Liver (tissue), 9 donors: ENCODE measurements around the gene DOK6. TPM values are rescaled to one million over a fixed set of nuclear protein-coding genes. Genes with fewer than 3 reads are reported as not detected.

Experiments
- DNase-seq: peaks from one replicate; pipeline ENCODE4 v3.0.0-alpha.2; 2017; ENCODE audit warnings: low spot score
- H3K27ac ChIP-seq, 2 donors: one replicate each; pipeline ENCODE4 v1.7.0; 2013; ENCODE audit warnings: inconsistent platforms in 2 of 2, low read length in 2 of 2, control low read depth in 1 of 2, low read depth in 1 of 2, mild to moderate bottlenecking in 1 of 2
- H3K27me3 ChIP-seq, 4 donors: one replicate each; pipeline versions ENCODE4 v1.6.1 to v1.7.0; 2013; ENCODE audit warnings: low read length in 3 of 4, inconsistent platforms in 1 of 4, mild to moderate bottlenecking in 1 of 4, moderate library complexity in 1 of 4; ENCODE audit not compliant: control insufficient read depth in 4 of 4, insufficient read depth in 4 of 4
- H3K36me3 ChIP-seq, 4 donors: one replicate each; pipeline versions ENCODE4 v1.6.1 to v1.7.0; 2013; ENCODE audit warnings: low read length in 3 of 4, mild to moderate bottlenecking in 3 of 4, low read depth in 1 of 4, moderate library complexity in 1 of 4; ENCODE audit not compliant: control insufficient read depth in 4 of 4, insufficient read depth in 3 of 4
- H3K4me1 ChIP-seq, 4 donors: one replicate each; pipeline versions ENCODE4 v1.6.1 to v1.7.0; 2013; ENCODE audit warnings: low read length in 3 of 4, mild to moderate bottlenecking in 3 of 4, moderate library complexity in 1 of 4; ENCODE audit not compliant: control insufficient read depth in 4 of 4, insufficient read depth in 4 of 4
- H3K4me3 ChIP-seq, 3 donors: one replicate each; pipeline versions ENCODE4 v1.6.1 to v1.7.0; 2013; ENCODE audit warnings: low read length in 3 of 3, control low read depth in 1 of 3, low read depth in 1 of 3, mild to moderate bottlenecking in 1 of 3
- H3K9ac ChIP-seq, 2 donors: one replicate each; pipeline ENCODE4 v1.7.0; 2013; ENCODE audit warnings: low read length in 2 of 2, mild to moderate bottlenecking in 2 of 2, moderate library complexity in 2 of 2, control low read depth in 1 of 2, low read depth in 1 of 2
- H3K9me3 ChIP-seq, 4 donors: one replicate each; pipeline versions ENCODE4 v1.6.1 to v1.7.0; 2013; ENCODE audit warnings: low read length in 3 of 4; ENCODE audit not compliant: control insufficient read depth in 4 of 4
- CTCF ChIP-seq: fragments of 150-350 bp; IDR thresholded peaks from 2 replicates; pipeline ENCODE4 v1.5.1; 2017; ENCODE audit warnings: improper control_type of control experiment, low read depth, low read length; ENCODE audit not compliant: missing input control
- EGR1 ChIP-seq, 2 donors: IDR thresholded peaks; 2 replicates each; pipeline ENCODE4 v1.6.1; 2016 to 2018; ENCODE audit warnings: antibody characterized with exemption in 2 of 2, low read depth in 2 of 2
- FOXA1 ChIP-seq: IDR thresholded peaks from 2 replicates; pipeline ENCODE4 v1.6.1; 2016; ENCODE audit warnings: antibody characterized with exemption
- FOXA2 ChIP-seq: IDR thresholded peaks from 2 replicates; pipeline ENCODE4 v1.6.1; 2016; ENCODE audit warnings: antibody characterized with exemption
- GABPA ChIP-seq, 2 donors: IDR thresholded peaks in 1 of 2; conservative IDR thresholded peaks in 1 of 2; 2 replicates each; pipeline ENCODE4 v1.6.1; 2016; ENCODE audit warnings: antibody characterized with exemption in 2 of 2, mild to moderate bottlenecking in 1 of 2, moderate library complexity in 1 of 2
- HNF4A ChIP-seq, 2 donors: conservative IDR thresholded peaks; 2 replicates each; pipeline ENCODE4 v1.6.1; 2016; ENCODE audit warnings: antibody characterized with exemption in 2 of 2, mild to moderate bottlenecking in 2 of 2
- HNF4G ChIP-seq: IDR thresholded peaks from 2 replicates; pipeline ENCODE4 v1.6.1; 2016; ENCODE audit warnings: antibody characterized with exemption
- JUND ChIP-seq, 2 donors: IDR thresholded peaks; 2 replicates each; pipeline ENCODE4 v1.6.1; 2016; ENCODE audit warnings: antibody characterized with exemption in 2 of 2
- NR2F2 ChIP-seq: IDR thresholded peaks from 2 replicates; pipeline ENCODE4 v1.6.1; 2016; ENCODE audit warnings: antibody characterized with exemption
- RAD21 ChIP-seq, 2 donors: IDR thresholded peaks; 2 replicates each; pipeline ENCODE4 v1.6.1; 2016; ENCODE audit warnings: antibody characterized with exemption in 2 of 2, mild to moderate bottlenecking in 2 of 2
- RXRA ChIP-seq, 2 donors: IDR thresholded peaks; 2 replicates each; pipeline ENCODE4 v1.6.1; 2017 to 2018; ENCODE audit warnings: antibody characterized with exemption in 2 of 2, mild to moderate bottlenecking in 1 of 2
- SP1 ChIP-seq: IDR thresholded peaks from 2 replicates; pipeline ENCODE4 v1.6.1; 2018; ENCODE audit warnings: antibody characterized with exemption, mild to moderate bottlenecking
- TAF1 ChIP-seq: conservative IDR thresholded peaks from 2 replicates; pipeline ENCODE4 v1.6.1; 2016; ENCODE audit warnings: antibody characterized with exemption, mild to moderate bottlenecking
- YY1 ChIP-seq: IDR thresholded peaks from 2 replicates; pipeline ENCODE4 v1.6.1; 2016; ENCODE audit warnings: antibody characterized with exemption, mild to moderate bottlenecking
- WGBS: extraction: QIAGEN DNeasy Blood & Tissue Kit; methylation state at CpG from one replicate; pipeline ENCODE4 v1.1.7; 2013; 5-methylcytosine and 5-hydroxymethylcytosine counted together
- polyA plus RNA-seq, 2 donors: library from polyadenylated mRNA; stranded (reverse) in 1 of 2; unstranded in 1 of 2; fragments of 200-250 nt in 1 of 2; fragments of >200 nt in 1 of 2; fragmentation: Nextera tagmentation in 1 of 2; extraction: Ambion mirVana in 1 of 2; gene quantifications; one replicate each; pipeline versions ENCODE4 v1.2.1 to v1.2.3, GENCODE V29; 2013 to 2015
- total RNA-seq, 2 donors: library from RNA; depleted of rRNA; stranded (reverse); fragments of >200 nt; gene quantifications; one replicate each; pipeline ENCODE4 v1.2.3, GENCODE V29; 2014
- TF ChIP-seq, protein P1 (sequence below): IDR thresholded peaks from 2 replicates; pipeline ENCODE4 v1.6.1; 2016; ENCODE audit warnings: antibody characterized with exemption, mild to moderate bottlenecking
- TF ChIP-seq, protein P2 (sequence below): IDR thresholded peaks from 2 replicates; pipeline ENCODE4 v1.6.1; 2016; ENCODE audit warnings: antibody characterized with exemption
- TF ChIP-seq, protein P3 (sequence below): IDR thresholded peaks from 2 replicates; pipeline ENCODE4 v1.6.1; 2016; ENCODE audit warnings: antibody characterized with exemption
- TF ChIP-seq, protein P4 (sequence below): IDR thresholded peaks from 2 replicates; pipeline ENCODE4 v1.6.1; 2016; ENCODE audit warnings: antibody characterized with exemption
- donor health status: healthy.
- donor health status: healthy.
- donor health status: healthy.
- donor health status: healthy.
- donor health status: healthy.

Gene DOK6
- total and polyA plus RNA-seq, 4 donors, result 0.08 to 1.1 (median 0.67) TPM

DNA sequence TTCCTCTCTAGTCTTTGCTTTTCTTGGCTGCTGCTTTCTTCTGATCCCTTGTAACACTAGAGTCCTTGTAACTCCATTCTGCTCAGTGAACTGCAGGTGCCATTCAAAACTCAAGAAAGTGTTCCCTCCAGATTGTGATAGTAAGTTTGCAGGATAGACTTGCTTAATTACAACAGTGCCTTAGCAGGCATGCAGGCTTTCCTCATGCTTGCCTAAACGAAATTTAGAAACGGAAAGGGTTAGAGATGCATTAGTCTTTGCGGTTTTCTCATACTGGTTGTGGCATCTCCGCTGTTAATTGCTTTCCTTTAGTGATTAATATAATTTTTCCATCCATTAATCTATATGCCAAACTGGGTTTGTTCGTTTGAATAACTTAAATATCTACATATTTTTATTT is 82.9 kb downstream of the DOK6 start:
- no peak for DNase-seq
- TF ChIP-seq FOXA1 (no peak), TAF1 (no peak), GABPA (IDR thresholded peaks at IDR 0.05 in 1 of 2, conservative IDR thresholded peaks at IDR 0.05 in 1 of 2) (no peak), RXRA (IDR thresholded peaks at IDR 0.05) (no peak), SP1 (no peak), HNF4A (conservative IDR thresholded peaks at IDR 0.05) (no peak), RAD21 (IDR thresholded peaks at IDR 0.05) (no peak), NR2F2 (no peak), EGR1 (IDR thresholded peaks at IDR 0.05; ENCODE audit: low read depth in 2 of 2) (no peak), FOXA2 (no peak), HNF4G (no peak), CTCF (no peak), YY1 (no peak), JUND (IDR thresholded peaks at IDR 0.05) (no peak)
- TF ChIP-seq, protein P1, sequence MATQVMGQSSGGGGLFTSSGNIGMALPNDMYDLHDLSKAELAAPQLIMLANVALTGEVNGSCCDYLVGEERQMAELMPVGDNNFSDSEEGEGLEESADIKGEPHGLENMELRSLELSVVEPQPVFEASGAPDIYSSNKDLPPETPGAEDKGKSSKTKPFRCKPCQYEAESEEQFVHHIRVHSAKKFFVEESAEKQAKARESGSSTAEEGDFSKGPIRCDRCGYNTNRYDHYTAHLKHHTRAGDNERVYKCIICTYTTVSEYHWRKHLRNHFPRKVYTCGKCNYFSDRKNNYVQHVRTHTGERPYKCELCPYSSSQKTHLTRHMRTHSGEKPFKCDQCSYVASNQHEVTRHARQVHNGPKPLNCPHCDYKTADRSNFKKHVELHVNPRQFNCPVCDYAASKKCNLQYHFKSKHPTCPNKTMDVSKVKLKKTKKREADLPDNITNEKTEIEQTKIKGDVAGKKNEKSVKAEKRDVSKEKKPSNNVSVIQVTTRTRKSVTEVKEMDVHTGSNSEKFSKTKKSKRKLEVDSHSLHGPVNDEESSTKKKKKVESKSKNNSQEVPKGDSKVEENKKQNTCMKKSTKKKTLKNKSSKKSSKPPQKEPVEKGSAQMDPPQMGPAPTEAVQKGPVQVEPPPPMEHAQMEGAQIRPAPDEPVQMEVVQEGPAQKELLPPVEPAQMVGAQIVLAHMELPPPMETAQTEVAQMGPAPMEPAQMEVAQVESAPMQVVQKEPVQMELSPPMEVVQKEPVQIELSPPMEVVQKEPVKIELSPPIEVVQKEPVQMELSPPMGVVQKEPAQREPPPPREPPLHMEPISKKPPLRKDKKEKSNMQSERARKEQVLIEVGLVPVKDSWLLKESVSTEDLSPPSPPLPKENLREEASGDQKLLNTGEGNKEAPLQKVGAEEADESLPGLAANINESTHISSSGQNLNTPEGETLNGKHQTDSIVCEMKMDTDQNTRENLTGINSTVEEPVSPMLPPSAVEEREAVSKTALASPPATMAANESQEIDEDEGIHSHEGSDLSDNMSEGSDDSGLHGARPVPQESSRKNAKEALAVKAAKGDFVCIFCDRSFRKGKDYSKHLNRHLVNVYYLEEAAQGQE, result no peak
- TF ChIP-seq, protein P2, sequence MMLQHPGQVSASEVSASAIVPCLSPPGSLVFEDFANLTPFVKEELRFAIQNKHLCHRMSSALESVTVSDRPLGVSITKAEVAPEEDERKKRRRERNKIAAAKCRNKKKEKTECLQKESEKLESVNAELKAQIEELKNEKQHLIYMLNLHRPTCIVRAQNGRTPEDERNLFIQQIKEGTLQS, result no peak
- TF ChIP-seq, protein P3, sequence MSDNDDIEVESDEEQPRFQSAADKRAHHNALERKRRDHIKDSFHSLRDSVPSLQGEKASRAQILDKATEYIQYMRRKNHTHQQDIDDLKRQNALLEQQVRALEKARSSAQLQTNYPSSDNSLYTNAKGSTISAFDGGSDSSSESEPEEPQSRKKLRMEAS, result no peak
- TF ChIP-seq, protein P4, sequence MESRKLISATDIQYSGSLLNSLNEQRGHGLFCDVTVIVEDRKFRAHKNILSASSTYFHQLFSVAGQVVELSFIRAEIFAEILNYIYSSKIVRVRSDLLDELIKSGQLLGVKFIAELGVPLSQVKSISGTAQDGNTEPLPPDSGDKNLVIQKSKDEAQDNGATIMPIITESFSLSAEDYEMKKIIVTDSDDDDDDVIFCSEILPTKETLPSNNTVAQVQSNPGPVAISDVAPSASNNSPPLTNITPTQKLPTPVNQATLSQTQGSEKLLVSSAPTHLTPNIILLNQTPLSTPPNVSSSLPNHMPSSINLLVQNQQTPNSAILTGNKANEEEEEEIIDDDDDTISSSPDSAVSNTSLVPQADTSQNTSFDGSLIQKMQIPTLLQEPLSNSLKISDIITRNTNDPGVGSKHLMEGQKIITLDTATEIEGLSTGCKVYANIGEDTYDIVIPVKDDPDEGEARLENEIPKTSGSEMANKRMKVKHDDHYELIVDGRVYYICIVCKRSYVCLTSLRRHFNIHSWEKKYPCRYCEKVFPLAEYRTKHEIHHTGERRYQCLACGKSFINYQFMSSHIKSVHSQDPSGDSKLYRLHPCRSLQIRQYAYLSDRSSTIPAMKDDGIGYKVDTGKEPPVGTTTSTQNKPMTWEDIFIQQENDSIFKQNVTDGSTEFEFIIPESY, result no peak
- no peak overlapping the region for H3K27ac ChIP-seq
- no peaks in the 10 kb centered on the region for H3K27me3 ChIP-seq
- no peaks in the 10 kb centered on the region for H3K36me3 ChIP-seq
- no peaks in the 10 kb centered on the region for H3K4me1 ChIP-seq
- no peak overlapping the region for H3K4me3 ChIP-seq
- no peak overlapping the region for H3K9ac ChIP-seq
- 84% methylated on average over 5 of the region's 5 CpGs for WGBS
- H3K9me3 ChIP-seq, result no peaks in the 10 kb centered on the region
